ENCODE data around the gene CALY. TPM values are rescaled to one million over a fixed set of nuclear protein-coding genes. Genes with fewer than 3 reads are reported as not detected.
"Not testable (repeated sequence)": the region's sequence is repeated elsewhere in the genome, so short reads cannot be mapped to it uniquely, and the experiment has no call there.

Gene CALY
- total RNA-seq, 1 donor from 2014 or later: 19.8 TPM

DNA sequence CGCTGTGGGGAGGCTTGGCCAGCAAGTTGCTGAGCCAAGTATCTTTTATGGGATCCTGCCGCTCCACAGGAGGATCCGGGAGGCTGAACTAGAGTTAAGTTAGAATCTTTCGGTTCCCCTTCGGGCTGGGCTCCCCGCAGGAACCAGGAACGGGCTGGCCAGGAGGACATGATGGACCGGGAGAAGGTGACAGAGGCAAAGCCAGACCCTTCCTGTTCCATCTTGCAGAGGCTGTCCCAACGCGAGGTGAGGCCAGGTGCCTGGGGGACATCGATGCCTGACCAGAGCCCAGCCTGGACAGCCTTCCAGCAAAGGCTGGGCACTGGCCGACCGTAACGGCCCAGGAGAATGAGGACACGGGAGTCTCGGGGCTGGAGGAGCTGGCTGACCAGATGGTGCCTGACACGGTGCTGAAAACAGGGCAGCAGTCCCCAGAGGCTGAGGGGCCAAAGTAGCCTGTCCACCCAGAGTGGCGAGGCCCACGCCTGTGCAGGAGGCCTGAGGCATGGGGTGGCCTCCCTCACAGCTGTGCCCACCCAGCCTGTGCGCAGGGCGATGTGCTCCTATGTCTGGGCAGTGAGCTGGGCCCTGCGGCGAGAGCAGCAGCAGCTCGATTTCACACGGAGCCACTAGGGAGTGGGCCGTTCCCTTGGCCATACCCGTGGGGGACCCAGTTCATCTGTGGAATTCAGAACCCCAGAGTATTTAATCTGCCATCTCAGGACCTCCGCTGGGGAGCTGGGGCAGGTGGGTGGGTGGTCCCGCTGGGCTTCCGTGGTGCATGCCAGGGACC is 40.5 kb upstream of the CALY start:
- H3K9me3 Mint-ChIP-seq (ENCODE audit: unreplicated experiment): peaks cover 11% of the 10 kb centered on the region
- no peak for DNase-seq
- peaks cover 18% of the 10 kb centered on the region for H3K27me3 Mint-ChIP-seq (ENCODE audit: unreplicated experiment)
- peaks cover 10% of the 10 kb centered on the region for H3K4me1 Mint-ChIP-seq (ENCODE audit: low read depth, unreplicated experiment)
- TF ChIP-seq, protein P1, sequence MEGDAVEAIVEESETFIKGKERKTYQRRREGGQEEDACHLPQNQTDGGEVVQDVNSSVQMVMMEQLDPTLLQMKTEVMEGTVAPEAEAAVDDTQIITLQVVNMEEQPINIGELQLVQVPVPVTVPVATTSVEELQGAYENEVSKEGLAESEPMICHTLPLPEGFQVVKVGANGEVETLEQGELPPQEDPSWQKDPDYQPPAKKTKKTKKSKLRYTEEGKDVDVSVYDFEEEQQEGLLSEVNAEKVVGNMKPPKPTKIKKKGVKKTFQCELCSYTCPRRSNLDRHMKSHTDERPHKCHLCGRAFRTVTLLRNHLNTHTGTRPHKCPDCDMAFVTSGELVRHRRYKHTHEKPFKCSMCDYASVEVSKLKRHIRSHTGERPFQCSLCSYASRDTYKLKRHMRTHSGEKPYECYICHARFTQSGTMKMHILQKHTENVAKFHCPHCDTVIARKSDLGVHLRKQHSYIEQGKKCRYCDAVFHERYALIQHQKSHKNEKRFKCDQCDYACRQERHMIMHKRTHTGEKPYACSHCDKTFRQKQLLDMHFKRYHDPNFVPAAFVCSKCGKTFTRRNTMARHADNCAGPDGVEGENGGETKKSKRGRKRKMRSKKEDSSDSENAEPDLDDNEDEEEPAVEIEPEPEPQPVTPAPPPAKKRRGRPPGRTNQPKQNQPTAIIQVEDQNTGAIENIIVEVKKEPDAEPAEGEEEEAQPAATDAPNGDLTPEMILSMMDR (IDR thresholded peaks at IDR 0.05; ENCODE audit: partially characterized antibody, unreplicated experiment): no peak
- peaks cover 8% of the 10 kb centered on the region for H3K36me3 Mint-ChIP-seq (ENCODE audit: unreplicated experiment)
- H3K27ac Mint-ChIP-seq (ENCODE audit: unreplicated experiment): no peak overlapping the region
- no peak overlapping the region for H3K4me3 Mint-ChIP-seq (ENCODE audit: unreplicated experiment)

DNA sequence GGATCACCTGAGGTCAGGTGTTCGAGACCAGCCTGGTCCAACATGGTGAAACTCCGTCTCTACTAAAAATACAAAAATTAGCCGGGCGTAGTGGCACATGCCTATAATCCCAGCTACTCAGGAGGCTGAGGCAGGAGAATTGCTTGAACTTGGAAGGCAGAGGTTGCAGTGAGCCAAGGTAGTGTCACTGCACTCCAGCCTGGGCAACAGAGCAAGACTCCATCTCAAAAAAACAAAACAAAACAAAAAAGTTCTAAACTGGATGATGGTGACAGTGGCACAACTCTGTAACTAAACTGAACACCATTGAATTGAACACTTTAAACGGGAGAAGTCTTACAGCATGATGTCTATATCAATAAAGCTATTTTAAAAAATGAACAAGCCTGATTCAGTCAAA is 39.5 kb upstream of the CALY start:
- H3K36me3 Mint-ChIP-seq (ENCODE audit: unreplicated experiment); H3K4me3 Mint-ChIP-seq (ENCODE audit: unreplicated experiment); DNase-seq; H3K4me1 Mint-ChIP-seq (ENCODE audit: low read depth, unreplicated experiment): not testable (repeated sequence)
- H3K27me3 Mint-ChIP-seq (ENCODE audit: unreplicated experiment): peaks cover 18% of the 10 kb centered on the region
- peaks cover 11% of the 10 kb centered on the region for H3K9me3 Mint-ChIP-seq (ENCODE audit: unreplicated experiment)
- H3K27ac Mint-ChIP-seq (ENCODE audit: unreplicated experiment): peak overlapping the region; percentile 56

DNA sequence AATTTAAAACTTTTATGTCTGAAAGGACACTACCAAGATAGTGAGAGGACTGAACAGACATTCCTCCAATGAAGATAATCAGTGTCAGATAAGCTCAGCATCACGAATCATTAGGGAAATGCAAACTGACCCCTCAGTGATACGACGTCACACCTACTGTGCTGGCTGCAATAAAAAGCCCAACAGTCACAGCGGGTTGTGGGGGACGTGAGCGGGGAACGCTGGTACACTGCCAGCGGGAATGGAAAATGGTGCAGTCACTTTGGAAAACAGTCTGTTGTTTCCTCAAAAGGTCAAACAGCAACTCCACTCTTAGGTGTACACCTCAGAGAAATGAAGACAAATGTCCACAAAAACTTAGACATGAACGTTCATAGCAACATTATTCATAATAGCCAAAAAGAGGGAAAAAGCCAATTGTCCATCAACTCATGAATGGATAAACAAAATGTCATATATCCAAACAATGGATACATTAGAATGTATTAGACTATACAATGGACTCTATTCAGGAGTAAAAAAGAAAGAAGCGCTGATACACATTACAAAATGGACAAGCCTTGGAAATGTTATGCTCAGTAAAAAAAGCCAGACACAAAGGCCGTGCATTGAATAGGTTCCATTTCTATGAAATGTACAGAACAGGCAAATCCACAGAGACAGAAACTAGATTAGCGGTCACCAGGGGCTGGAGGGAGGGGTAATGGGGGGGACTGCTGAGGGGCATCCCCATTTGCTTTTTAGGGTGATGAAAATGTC is 38.8 kb upstream of the CALY start:
- Mint-ChIP-seq H3K27me3 (ENCODE audit: unreplicated experiment) (peaks cover 16% of the 10 kb centered on the region), H3K27ac (ENCODE audit: unreplicated experiment) (no peak overlapping the region), H3K4me3 (ENCODE audit: unreplicated experiment) (no peak overlapping the region), H3K9me3 (ENCODE audit: unreplicated experiment) (peaks cover 11% of the 10 kb centered on the region), H3K36me3 (ENCODE audit: unreplicated experiment) (peaks cover 8% of the 10 kb centered on the region), H3K4me1 (ENCODE audit: low read depth, unreplicated experiment) (peaks cover 6% of the 10 kb centered on the region)
- DNase-seq: no peak
- TF ChIP-seq, protein P1 (IDR thresholded peaks at IDR 0.05; ENCODE audit: partially characterized antibody, unreplicated experiment): no peak

- Mint-ChIP-seq H3K4me1 (ENCODE audit: low read depth, unreplicated experiment) (peaks cover 6% of the 10 kb centered on the region), H3K36me3 (ENCODE audit: unreplicated experiment) (peaks cover 8% of the 10 kb centered on the region), H3K27ac (ENCODE audit: unreplicated experiment) (peak within 1 kb of the TSS; percentile 73), H3K9me3 (ENCODE audit: unreplicated experiment) (peaks cover 11% of the 10 kb centered on the region), H3K4me3 (ENCODE audit: unreplicated experiment) (peak within 1 kb of the TSS; percentile 89), H3K27me3 (ENCODE audit: unreplicated experiment) (peaks cover 14% of the 10 kb centered on the region)
- TF ChIP-seq, protein P1 (IDR thresholded peaks at IDR 0.05; ENCODE audit: partially characterized antibody, unreplicated experiment): no peak
- DNase-seq: peak; percentile 99
Measured at GRCh38 chr10:133373174-133374090, 36.7 kb upstream of the CALY start, which contains the start of gene ECHS1. Gene ECHS1 (minus strand): TSS chr10:133373354. CDS start chr10:133373333, 21 bp downstream.

GRCh38 chr10:133372507-133372906 is 35.8 kb upstream of the CALY start:
- H3K27ac Mint-ChIP-seq (ENCODE audit: unreplicated experiment): no peak overlapping the region
- peak; percentile 36 for DNase-seq
- peaks cover 14% of the 10 kb centered on the region for H3K27me3 Mint-ChIP-seq (ENCODE audit: unreplicated experiment)
- TF ChIP-seq, protein P1 (IDR thresholded peaks at IDR 0.05; ENCODE audit: partially characterized antibody, unreplicated experiment): no peak
- H3K36me3 Mint-ChIP-seq (ENCODE audit: unreplicated experiment): peaks cover 8% of the 10 kb centered on the region
- peaks cover 6% of the 10 kb centered on the region for H3K4me1 Mint-ChIP-seq (ENCODE audit: low read depth, unreplicated experiment)
- peaks cover 11% of the 10 kb centered on the region for H3K9me3 Mint-ChIP-seq (ENCODE audit: unreplicated experiment)
- H3K4me3 Mint-ChIP-seq (ENCODE audit: unreplicated experiment): no peak overlapping the region
